GM19239 (cell line): Measurements from ENCODE around the gene TECPR1.

Source experiments
- DNase-seq: peaks from one replicate; pipeline ENCODE4 v3.0.0; 2011; ENCODE audit warnings: low spot score; ENCODE audit not compliant: insufficient read length
- FAIRE-seq: peaks from 2 replicates; lab custom pipeline; 2011; peaks lifted over from hg19 to GRCh38; lab: Jason Lieb, UNC

TECPR1 gene

GRCh38 chr7:98199131-98199530, 52.9 kb downstream of the TECPR1 start:
- no peak for FAIRE-seq
- no peak for DNase-seq

DNA sequence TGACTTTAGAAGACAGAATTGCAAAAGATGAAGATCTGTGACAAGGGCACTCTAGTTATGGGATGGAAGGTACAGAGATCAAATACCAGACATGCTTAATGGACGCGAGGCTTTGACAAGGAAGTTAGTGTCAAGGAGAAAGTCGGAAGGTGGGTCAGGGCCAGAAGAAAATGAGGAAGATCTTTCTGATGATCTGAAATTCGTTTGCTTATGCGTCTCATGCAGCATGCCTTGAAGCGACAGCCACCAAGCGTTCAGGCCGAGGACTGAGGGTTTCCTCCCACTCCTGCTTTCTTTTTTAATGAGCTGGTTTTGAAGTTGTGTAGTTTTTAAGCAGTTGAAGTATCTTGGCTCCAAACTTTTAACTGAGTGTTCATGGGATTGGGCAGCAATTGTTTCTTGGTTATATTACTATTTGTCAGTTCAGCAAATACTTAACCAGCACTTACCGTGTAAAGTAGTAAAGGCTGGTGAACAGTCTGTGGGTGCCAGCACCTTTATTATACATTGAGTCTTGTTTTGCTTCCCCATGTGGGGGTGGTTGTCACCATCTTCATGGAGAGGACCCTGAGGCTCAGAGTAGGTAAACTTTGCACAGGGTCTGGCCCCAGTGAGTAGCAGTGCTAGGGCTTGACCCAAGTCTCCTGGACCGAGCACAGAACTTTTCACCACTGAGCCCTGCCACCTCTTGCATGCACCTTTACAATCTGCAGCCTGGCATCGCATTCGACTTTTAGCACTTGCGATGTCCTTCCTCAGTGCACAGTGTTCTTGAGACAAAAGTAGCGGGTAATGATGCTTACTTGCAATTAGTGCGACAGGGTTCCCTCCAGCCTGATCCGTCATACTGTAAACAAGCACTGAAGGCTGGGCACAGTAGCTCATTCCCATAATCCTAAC, 55.1 kb downstream of the TECPR1 start:
- no peak for FAIRE-seq
- DNase-seq: no peak

- DNase-seq (no peak), FAIRE-seq (no peak)
Observed at GRCh38 chr7:98194672-98195457, 57.2 kb downstream of the TECPR1 start.

DNA sequence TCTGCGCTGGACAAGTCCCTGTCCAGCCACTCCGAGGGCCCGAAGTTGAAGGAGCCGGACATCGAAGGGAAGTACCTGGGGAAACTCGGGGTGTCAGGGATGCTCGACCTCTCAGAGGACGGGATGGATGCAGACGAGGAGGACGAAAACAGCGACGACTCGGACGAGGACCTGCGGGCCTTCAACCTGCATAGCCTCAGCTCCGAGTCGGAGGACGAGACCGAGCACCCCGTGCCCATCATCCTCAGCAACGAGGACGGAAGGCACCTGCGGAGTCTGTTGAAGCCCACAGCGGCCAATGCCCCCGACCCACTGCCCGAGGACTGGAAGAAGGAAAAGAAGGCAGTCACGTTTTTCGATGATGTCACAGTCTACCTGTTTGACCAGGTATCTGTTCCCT, 57.8 kb downstream of the TECPR1 start:
- FAIRE-seq (no peak), DNase-seq (no peak)

DNA sequence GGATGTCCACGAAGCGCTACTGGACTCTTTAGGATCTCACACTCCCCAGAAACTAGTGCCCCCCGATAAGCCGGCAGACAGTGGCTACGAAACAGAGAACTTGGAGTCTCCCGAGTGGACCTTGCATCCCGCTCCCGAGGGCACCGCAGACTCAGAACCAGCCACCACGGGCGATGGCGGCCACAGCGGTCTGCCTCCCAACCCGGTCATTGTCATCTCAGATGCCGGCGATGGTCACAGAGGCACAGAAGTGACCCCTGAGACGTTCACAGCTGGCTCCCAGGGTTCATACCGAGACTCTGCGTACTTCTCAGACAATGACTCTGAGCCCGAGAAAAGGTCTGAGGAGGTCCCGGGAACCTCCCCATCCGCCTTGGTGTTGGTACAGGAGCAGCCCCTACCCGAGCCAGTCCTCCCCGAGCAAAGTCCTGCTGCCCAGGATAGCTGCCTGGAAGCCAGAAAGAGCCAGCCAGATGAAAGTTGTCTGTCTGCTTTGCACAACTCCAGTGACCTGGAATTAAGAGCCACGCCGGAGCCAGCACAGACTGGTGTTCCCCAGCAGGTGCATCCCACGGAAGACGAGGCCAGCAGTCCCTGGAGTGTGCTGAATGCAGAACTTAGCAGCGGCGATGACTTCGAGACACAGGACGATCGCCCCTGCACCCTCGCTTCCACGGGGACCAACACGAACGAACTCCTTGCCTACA, 58.4 kb downstream of the TECPR1 start:
- FAIRE-seq: no peak
- no peak for DNase-seq

DNA sequence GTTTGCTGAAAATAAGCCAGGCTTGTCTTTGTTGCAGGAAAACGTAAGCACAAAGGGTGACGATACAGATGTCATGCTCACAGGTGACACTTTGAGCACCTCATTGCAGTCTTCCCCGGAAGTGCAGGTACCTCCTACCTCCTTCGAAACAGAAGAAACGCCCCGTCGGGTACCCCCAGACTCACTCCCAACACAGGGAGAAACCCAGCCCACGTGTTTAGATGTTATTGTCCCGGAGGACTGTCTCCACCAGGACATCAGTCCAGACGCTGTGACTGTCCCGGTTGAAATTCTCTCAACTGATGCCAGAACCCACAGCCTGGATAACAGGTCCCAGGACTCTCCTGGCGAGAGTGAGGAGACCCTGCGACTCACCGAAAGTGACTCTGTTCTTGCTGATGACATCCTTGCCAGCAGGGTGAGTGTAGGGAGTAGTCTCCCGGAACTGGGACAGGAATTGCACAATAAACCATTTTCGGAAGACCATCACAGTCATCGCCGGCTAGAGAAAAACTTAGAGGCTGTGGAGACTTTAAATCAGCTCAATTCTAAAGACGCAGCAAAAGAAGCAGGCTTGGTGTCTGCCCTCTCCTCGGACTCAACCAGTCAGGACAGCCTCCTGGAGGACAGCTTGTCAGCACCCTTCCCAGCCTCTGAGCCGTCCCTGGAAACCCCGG, 59.1 kb downstream of the TECPR1 start:
- FAIRE-seq (no peak), DNase-seq (no peak)

GRCh38 chr7:98191668-98192431, 60.2 kb downstream of the TECPR1 start:
- DNase-seq (no peak), FAIRE-seq (no peak)

- FAIRE-seq: no peak
Observed at GRCh38 chr7:98189559-98189958, 62.5 kb downstream of the TECPR1 start.

DNA sequence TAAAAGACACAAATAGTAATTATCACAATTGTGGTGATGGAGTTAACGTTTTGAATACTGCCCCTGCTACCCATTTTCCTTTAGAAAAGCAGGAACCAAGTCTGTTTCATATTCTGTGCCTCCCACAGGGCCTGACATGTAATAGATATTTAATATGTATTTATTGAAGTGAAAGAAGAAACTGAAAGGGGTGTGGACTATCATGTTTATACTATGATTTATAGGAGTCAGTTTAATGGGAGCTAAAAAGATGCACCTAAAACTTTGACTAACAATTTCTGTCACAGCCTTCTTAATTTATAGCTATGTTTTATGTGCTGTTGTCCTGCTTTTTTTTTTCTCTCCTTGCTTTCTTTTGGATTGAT, 64.9 kb downstream of the TECPR1 start:
- FAIRE-seq: no peak
- no peak for DNase-seq

More at GRCh38 chr7:98189559-98189958, 62.5 kb downstream of the TECPR1 start:
- no peak for DNase-seq

GRCh38 chr7:98186452-98187137, 65.4 kb downstream of the TECPR1 start:
- no peak for FAIRE-seq

DNA sequence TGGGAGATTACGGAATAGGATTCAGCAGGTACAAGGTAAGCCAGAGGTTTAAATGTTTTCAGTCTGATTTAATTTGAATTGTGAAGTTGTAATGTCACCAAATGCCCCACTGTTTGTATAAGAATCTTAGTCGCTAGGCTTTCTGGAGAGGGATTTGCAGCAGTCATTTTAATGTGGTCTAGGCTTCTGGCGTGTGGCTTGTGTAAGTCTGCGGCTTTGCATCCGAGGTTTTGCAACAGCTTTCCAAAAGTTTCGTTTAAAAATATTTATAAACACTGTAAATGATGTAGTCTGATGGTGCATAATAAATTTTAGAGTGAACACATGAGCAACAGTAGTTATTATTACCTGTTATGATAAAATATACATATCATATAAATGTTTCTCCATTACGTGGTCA, 66.9 kb downstream of the TECPR1 start:
- DNase-seq (no peak), FAIRE-seq (no peak)

More at GRCh38 chr7:98186452-98187137, 65.4 kb downstream of the TECPR1 start:
- no peak for DNase-seq

DNA sequence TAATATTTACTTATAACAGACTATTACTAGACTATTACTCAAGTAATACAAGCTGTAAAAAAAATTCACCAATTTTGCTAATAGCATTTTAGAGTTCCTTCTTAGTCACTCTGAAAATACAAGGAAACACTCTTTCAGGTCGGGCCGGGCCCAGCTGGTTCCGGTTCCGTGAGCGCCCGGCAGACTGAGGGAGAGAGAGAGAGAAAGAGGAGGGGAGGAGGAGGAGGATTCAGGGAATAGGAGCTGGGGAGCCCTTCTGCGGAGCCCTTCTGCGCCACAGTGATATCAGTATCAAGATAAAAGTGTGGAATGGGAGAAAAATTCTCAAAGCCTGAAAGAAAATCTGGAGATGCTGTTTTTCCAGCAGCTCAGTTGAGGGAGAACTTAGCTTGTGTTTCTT, 71.3 kb downstream of the TECPR1 start:
- no peak for FAIRE-seq
- DNase-seq: no peak

- FAIRE-seq (no peak), DNase-seq (no peak)
Observed at GRCh38 chr7:98178762-98179490, 73.1 kb downstream of the TECPR1 start.

GRCh38 chr7:98178321-98178720, 73.7 kb downstream of the TECPR1 start:
- FAIRE-seq: no peak
- no peak for DNase-seq

DNA sequence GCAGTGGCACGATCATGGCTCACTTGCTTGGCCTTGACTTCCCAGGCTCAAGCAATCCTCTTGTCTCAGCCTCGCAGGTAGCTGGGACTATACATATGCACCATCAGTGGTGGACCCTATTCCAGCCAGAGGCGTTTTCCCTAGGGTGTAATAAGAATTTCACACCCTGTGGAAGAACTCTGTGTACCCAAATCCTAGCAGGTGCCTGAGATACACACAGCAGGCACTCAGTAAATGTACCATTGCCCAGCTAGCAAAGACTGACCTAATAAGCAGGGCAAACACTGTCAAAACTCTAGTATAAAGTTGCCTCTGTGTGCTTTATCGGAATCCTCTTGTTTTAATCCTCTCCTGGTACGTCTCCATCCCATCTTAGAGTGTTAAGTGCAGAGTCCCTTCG, 74.5 kb downstream of the TECPR1 start:
- DNase-seq: no peak
- FAIRE-seq: no peak

DNA sequence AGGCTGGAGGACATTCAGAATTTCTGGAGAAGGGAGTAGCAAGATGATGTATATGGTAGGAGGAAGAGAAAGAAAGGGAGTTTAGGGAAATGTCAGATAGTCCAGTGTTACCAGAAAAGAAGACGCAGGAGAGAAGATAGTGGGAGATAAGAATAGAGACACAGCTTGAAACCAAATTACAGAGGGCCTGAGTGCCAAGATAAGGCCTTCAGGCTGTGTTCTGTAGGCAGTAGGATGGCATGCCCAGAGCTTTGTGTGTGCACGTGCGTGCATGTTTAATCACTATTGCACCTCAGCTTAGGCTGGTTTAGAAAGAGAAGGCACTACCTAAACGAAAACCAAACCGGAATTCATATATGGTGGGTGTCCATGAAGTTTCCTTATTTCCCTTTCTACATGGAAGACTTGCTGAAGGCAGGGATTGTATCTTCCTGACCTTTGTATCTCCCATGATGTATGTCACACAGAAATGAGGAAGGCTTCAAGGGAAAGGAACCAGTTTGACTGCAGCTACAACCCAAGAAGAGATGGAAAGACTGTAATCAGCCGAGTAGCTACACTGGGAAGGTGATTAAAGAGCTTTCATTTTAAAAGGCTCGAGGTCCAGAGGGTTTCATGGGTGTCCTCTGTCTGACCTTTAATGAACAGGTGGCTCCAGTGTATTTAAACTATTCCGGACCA, 76.6 kb downstream of the TECPR1 start:
- no peak for DNase-seq
- FAIRE-seq: no peak

- FAIRE-seq (no peak), DNase-seq (no peak)
Observed at GRCh38 chr7:98174334-98175259, 77.4 kb downstream of the TECPR1 start.
